MM.1S (cell line): ENCODE results near the gene MED25.

Experiments
- CTCF ChIP-seq: fragments of 300-600 bp; sonication (generic); IDR thresholded peaks from 2 replicates; pipeline ENCODE4 v1.5.1; 2016; ENCODE audit warnings: antibody characterized with exemption, low read length, mixed read lengths
- EZH2 ChIP-seq: fragments of 300-600 bp; sonication (generic); optimal IDR thresholded peaks from 2 replicates; pipeline ENCODE3; 2017; ENCODE audit warnings: low read depth, mild to moderate bottlenecking, antibody characterized with exemption, low read length, mixed read lengths

GRCh38 chr19:49879243-49879963 lies 61.3 kb downstream of the MED25 start:
- TF ChIP-seq CTCF, result no peak
- no peak for TF ChIP-seq EZH2
